T47D (cell line): ENCODE data around the gene ITGB3.
"Not testable (repeated sequence)": the region's sequence is repeated elsewhere in the genome, so short reads cannot be mapped to it uniquely, and the experiment has no call there.

Source experiments
- DNase-seq, 2 experiments: peaks; one replicate each; pipeline versions ENCODE4 v3.0.0 to v3.0.0-alpha.2; 2011 to 2012; ENCODE audit warnings: low read depth in 1 of 2, low spot score in 1 of 2
- JUND ChIP-seq: IDR thresholded peaks from 2 replicates; pipeline ENCODE4 v1.6.1; 2012; ENCODE audit warnings: low read depth
- in situ Hi-C: cut with HindIII; loops from 2 replicates; pipeline ENCODE4 v1.10.0; 2016; ENCODE audit warnings: low sequenced_read_pairs, low pct_unique_long_range_greater_than_20kb

Gene ITGB3

DNA sequence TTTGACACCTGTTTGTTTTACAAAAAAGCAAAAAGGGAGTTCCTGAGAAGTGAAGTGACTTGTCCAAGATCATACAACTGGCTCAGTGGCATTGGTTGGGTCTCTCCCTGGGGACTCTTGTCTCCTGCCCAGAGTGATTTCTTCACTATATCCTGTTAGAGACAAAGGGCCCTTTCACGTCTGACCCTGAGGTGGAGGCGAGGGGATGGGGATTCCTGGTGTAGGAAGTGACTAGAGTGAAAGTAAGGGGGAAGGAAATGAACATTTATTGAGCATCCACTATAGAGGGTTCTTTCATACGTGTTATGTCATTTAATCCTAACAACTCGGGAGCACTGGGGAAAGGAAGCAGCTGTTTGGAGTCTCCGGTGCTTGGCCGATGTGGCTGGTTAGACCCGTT is 9.0 kb downstream of the ITGB3 start:
- no peak for TF ChIP-seq JUND
- in situ Hi-C loops, result no loop called here
- no peak for DNase-seq

GRCh38 chr17:47264166-47264565 is 10.5 kb downstream of the ITGB3 start:
- no peak for DNase-seq
- TF ChIP-seq JUND, result no peak
- in situ Hi-C loops, result no loop called here

DNA sequence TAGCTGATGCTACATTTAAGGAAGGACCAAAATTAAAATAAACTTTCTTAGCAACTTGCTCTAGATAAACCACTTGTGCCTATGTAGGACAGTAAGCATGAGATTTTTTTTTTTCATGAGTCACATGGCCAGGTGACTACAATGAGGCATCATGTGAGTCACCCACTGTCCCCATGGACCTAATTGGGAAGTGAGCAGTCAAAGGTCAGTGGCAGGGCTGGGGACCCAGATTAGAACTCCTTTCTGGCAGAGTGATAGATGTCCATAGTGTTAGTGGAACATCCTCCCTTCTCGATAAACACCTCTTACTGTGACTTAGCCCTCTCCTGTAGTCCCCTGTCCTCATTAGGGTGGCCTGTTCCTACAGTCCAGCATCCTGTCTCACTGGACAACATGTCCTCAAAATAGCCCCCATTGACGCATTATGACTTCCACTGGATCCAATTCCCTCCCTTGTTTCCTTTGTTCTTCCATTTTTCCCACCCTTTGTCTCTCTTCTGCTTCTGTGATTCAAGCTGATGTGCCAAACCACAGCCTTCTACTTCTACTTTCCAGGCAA is 12.4 kb downstream of the ITGB3 start:
- DNase-seq, result no peak
- TF ChIP-seq JUND, result no peak
- in situ Hi-C loops, result no loop called here

DNA sequence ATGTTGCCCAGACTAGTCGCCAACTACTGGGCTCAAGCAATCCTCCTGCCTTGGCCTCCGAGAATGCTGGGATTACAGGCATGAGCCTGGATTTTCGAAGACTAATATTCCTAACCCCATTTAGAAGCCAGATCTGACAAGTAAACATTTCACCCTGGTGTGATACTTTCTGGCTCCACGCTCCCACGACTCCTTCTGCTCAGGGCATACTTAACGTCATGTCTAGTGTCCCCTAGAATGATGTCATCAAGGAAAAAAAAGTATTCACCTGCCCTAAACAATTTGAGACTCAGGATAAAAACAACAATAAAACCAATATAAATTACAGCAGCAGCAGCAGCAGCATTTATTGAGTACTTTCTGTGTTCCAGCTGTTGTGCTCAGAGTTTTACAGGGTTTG is 13.2 kb downstream of the ITGB3 start:
- no peak for TF ChIP-seq JUND
- in situ Hi-C loops, result no loop called here
- DNase-seq, result no peak

GRCh38 chr17:47267354-47267828 is 13.8 kb downstream of the ITGB3 start:
- in situ Hi-C loops, result no loop called here
- no peak for TF ChIP-seq JUND
- no peak for DNase-seq

DNA sequence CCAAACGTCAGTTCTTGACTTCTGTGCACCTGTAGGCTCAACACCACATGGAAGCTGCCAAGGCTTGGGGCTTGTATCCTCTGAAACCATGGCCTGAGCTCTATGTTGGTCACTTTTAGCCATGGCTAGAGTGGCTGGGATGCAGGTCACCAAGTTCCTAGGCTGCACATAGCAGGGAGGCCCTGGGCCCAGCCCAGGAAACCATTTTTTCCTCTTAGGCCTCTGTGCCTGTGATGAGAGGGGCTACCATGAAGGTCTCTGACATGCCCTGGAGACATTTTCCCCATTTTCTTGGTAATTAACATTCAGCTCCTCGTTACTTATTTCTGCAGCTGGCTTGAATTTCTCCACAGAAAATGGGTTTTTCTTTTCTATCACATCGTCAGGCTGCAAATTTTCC is 15.3 kb downstream of the ITGB3 start:
- in situ Hi-C loops, DNase-seq: not testable (repeated sequence)

DNA sequence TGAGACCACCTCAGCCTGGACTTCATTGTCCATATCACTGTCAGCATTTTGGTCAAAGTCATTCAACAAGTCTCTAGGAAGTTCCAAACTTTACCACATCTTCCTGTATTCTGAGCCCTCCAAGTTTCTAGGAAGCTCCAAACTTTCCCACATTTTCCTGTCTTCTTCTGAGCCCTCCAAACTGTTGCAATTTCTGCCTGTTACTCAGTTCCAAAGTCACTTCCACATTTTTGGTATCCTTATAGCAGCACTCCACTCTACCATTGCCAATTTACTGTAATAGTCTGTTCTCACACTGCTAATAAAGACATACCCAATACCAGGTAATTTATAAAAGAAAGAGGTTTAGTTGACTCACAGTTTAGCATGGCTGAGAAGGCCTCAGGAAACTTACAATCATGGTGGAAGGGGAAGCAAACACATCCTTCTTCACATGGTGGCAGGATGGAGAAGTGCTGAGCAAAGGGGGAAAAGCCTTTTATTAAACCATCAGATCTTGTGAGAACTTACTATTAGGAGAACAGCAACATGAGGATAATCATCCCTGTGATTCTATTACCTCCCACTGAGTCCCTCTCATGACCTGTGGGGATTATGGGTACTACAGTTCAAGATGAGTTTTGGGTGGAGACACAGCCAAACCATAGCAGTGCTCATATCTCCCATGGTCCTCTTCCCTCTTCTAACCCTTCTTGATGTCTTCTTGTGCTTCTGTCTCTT is 16.1 kb downstream of the ITGB3 start:
- in situ Hi-C loops, DNase-seq: not testable (repeated sequence)

- DNase-seq, result no peak
- in situ Hi-C loops, result no loop called here
- no peak for TF ChIP-seq JUND
Measured at GRCh38 chr17:47270946-47271705, 17.5 kb downstream of the ITGB3 start.

- no peak for TF ChIP-seq JUND
- in situ Hi-C loops, result no loop called here
Measured at GRCh38 chr17:47272491-47272890, 18.9 kb downstream of the ITGB3 start.

DNA sequence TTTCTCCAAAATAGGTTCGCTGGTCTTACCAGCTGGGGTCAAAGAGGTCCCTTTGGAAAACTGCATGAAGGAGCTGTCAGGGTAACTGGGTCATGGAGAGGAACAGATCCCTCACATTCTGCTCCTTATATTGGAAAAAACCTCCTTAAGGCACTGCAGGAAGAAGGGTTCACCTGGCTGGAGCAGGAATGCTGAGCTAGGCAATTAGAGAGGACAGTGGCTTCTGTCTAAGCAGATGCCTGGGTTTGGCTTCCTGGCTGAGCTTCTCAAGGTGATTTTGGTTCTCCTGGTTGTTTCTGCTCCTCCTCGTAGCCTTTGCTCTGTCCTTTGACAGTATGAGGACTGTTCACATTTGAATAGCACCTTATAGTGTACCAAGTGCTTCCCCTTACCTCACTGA is 19.6 kb downstream of the ITGB3 start:
- no peak for TF ChIP-seq JUND
- no peak for DNase-seq
- in situ Hi-C loops, result no loop called here

More at GRCh38 chr17:47272491-47272890, 18.9 kb downstream of the ITGB3 start:
- no peak for DNase-seq

GRCh38 chr17:47274319-47275069 is 20.9 kb downstream of the ITGB3 start:
- in situ Hi-C loops, result no loop called here
- no peak for TF ChIP-seq JUND
- no peak for DNase-seq

DNA sequence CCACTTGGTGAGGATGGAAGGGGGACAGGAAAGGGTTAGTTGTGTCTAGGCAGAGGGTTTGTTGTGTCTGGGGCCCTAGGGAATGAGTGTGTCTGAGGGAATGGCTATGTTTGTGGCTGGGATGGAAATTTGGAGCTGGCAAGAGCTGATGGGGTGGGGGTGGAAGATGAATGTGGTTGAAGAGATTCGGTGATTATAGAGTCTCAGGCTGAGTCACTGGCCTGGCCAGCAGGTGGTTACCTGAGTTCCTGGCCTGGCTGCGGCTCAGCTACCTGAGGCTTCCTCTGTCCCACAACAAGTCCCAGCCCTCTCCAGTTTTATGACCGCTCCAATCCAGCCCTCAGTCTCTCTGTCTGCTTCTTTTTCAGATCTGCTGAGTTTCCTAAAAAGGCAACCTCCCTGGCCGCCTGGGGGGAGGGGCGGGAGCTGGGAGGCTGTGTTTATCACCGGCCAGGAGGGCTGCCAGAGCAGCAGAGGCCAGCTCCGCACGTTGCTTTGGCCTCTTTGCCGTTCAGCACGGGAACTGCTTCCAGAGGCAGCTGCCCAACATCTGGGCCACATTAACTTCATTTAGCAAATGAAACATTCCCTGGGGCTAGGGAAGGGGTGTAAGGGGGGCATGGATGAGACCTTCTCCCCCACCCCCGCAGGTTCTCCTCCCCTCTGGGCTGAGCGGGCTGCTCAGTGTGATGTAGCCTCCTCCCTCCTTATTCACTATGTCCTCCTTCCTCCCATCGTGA is 21.8 kb downstream of the ITGB3 start:
- in situ Hi-C loops, result no loop called here
- TF ChIP-seq JUND, result no peak
- DNase-seq, result no peak
